WTC11 (cell line): ENCODE measurements around the gene KPNA4. TPM values are rescaled to one million over a fixed set of nuclear protein-coding genes. Genes with fewer than 3 reads are reported as not detected.

ENCODE experiments used
- ATAC-seq: fragments of 200-7000 bp; cut with Tn5 transposase; 2 replicates; pipeline ENCODE4 v1.10.0; 2021; ENCODE audit warnings: mild to moderate bottlenecking, moderate library complexity
- CTCF ChIA-PET: fragments of 300-600 bp; sonication (Branson Sonifier 250); formaldehyde crosslinking; loops from one replicate; lab custom pipeline; 2021; ENCODE audit warnings: antibody characterized with exemption; lab: Charles Lee
- POLR2A ChIA-PET: fragments of 350-600 bp; sonication (Branson Sonifier 250); formaldehyde crosslinking; loops from one replicate; lab custom pipeline; 2021; ENCODE audit warnings: antibody characterized with exemption; lab: Charles Lee
- DNase-seq: peaks from one replicate; pipeline ENCODE4 v3.0.0; 2021; ENCODE audit warnings: low spot score
- H3K27ac Mint-ChIP-seq: 2 replicates; pipeline ENCODE4 v1.8.0; 2021; ENCODE audit warnings: mixed read lengths
- H3K27me3 Mint-ChIP-seq: 2 replicates; pipeline ENCODE4 v1.8.0; 2021; ENCODE audit warnings: low read depth, mild to moderate bottlenecking, moderate library complexity, mixed read lengths
- H3K36me3 Mint-ChIP-seq: 2 replicates; pipeline ENCODE4 v1.8.0; 2021; ENCODE audit warnings: mixed read lengths
- H3K4me1 Mint-ChIP-seq: 2 replicates; pipeline ENCODE4 v1.8.0; 2022; ENCODE audit warnings: mixed read lengths
- H3K4me3 Mint-ChIP-seq: 2 replicates; pipeline ENCODE4 v1.8.0; 2021; ENCODE audit warnings: mild to moderate bottlenecking, moderate library complexity, mixed read lengths
- H3K9me3 Mint-ChIP-seq: 2 replicates; pipeline ENCODE4 v1.8.0; 2021; ENCODE audit warnings: mixed read lengths
- CBFB ChIP-seq: sonication (generic); formaldehyde crosslinking; IDR thresholded peaks from 2 replicates; pipeline ENCODE4 v1.8.1; 2022; ENCODE audit warnings: mild to moderate bottlenecking, low read depth, missing genetic modification reagents
- CREB1 ChIP-seq: sonication (generic); formaldehyde crosslinking; IDR thresholded peaks from 2 replicates; pipeline ENCODE4 v1.8.0; 2023; ENCODE audit warnings: mild to moderate bottlenecking, missing genetic modification reagents
- ELF4 ChIP-seq: sonication (generic); formaldehyde crosslinking; IDR thresholded peaks from 2 replicates; pipeline ENCODE4 v1.8.1; 2022; ENCODE audit warnings: low read depth, mild to moderate bottlenecking, moderate library complexity, missing genetic modification reagents
- EMX1 ChIP-seq: fragments of 250-450 bp; sonication (Bioruptor Pico); IDR thresholded peaks from 2 replicates; pipeline ENCODE4 v1.8.0; 2021; ENCODE audit warnings: mild to moderate bottlenecking
- FOXJ3 ChIP-seq: sonication (generic); formaldehyde crosslinking; IDR thresholded peaks from 2 replicates; pipeline ENCODE4 v1.9.0; 2021; ENCODE audit warnings: missing genetic modification reagents, mild to moderate bottlenecking, borderline replicate concordance
- FOXK1 ChIP-seq: sonication (generic); formaldehyde crosslinking; IDR thresholded peaks from 2 replicates; pipeline ENCODE4 v1.8.0; 2022; ENCODE audit warnings: mild to moderate bottlenecking, moderate library complexity, missing genetic modification reagents
- FOXP1 ChIP-seq: sonication (generic); formaldehyde crosslinking; IDR thresholded peaks from 2 replicates; pipeline ENCODE4 v1.8.0; 2022; ENCODE audit warnings: missing genetic modification reagents, mild to moderate bottlenecking, moderate library complexity, borderline replicate concordance
- IRF2 ChIP-seq: sonication (generic); formaldehyde crosslinking; IDR thresholded peaks from 2 replicates; pipeline ENCODE4 v1.8.0; 2022; ENCODE audit warnings: low read depth, missing genetic modification reagents, borderline replicate concordance
- JAZF1 ChIP-seq: fragments of 250-450 bp; sonication (Bioruptor Pico); IDR thresholded peaks from 2 replicates; pipeline ENCODE4 v1.9.0; 2021; ENCODE audit warnings: moderate library complexity, mild to moderate bottlenecking, inconsistent platforms
- MXD4 ChIP-seq: fragments of 250-450 bp; sonication (Bioruptor Pico); IDR thresholded peaks from 2 replicates; pipeline ENCODE4 v1.8.0; 2021; ENCODE audit warnings: mild to moderate bottlenecking, moderate library complexity, borderline replicate concordance
- NFYB ChIP-seq: sonication (generic); formaldehyde crosslinking; conservative IDR thresholded peaks from 2 replicates; pipeline ENCODE4 v1.8.0; 2022; ENCODE audit warnings: low read depth, missing genetic modification reagents
- NR1H2 ChIP-seq: sonication (generic); formaldehyde crosslinking; IDR thresholded peaks from 2 replicates; pipeline ENCODE4 v1.9.0; 2021; ENCODE audit warnings: mild to moderate bottlenecking, moderate library complexity, missing genetic modification reagents
- PRRX2 ChIP-seq: fragments of 250-450 bp; sonication (Bioruptor Pico); IDR thresholded peaks from 2 replicates; pipeline ENCODE4 v1.8.0; 2021; ENCODE audit warnings: mild to moderate bottlenecking
- RELA ChIP-seq: sonication (generic); formaldehyde crosslinking; IDR thresholded peaks from 2 replicates; pipeline ENCODE4 v1.8.1; 2022; ENCODE audit warnings: missing genetic modification reagents, mild to moderate bottlenecking, borderline replicate concordance
- RORB ChIP-seq: fragments of 250-450 bp; sonication (Bioruptor Pico); IDR thresholded peaks from 2 replicates; pipeline ENCODE4 v1.9.0; 2021; ENCODE audit warnings: mild to moderate bottlenecking
- SMAD3 ChIP-seq: sonication (generic); formaldehyde crosslinking; IDR thresholded peaks from 2 replicates; pipeline ENCODE4 v1.8.0; 2022; ENCODE audit warnings: missing genetic modification reagents, mild to moderate bottlenecking, borderline replicate concordance
- SP1 ChIP-seq: sonication (generic); formaldehyde crosslinking; conservative IDR thresholded peaks from 2 replicates; pipeline ENCODE4 v1.8.1; 2022; ENCODE audit warnings: missing genetic modification reagents
- TCF7 ChIP-seq: sonication (generic); formaldehyde crosslinking; IDR thresholded peaks from 2 replicates; pipeline ENCODE4 v1.8.0; 2022; ENCODE audit warnings: mild to moderate bottlenecking, low read depth, missing genetic modification reagents, moderate library complexity
- ZNF138 ChIP-seq: sonication (generic); formaldehyde crosslinking; conservative IDR thresholded peaks from 2 replicates; pipeline ENCODE4 v1.8.1; 2022; ENCODE audit warnings: mild to moderate bottlenecking, moderate library complexity, missing genetic modification reagents
- total RNA-seq: library from RNA; stranded (reverse); gene quantifications from 3 replicates; pipeline ENCODE4 v1.2.3, GENCODE V29; 2021
- TF ChIP-seq, protein P1 (sequence below): sonication (generic); formaldehyde crosslinking; conservative IDR thresholded peaks from 2 replicates; pipeline ENCODE4 v1.8.1; 2022; ENCODE audit warnings: mild to moderate bottlenecking, missing genetic modification reagents
- TF ChIP-seq, protein P2 (sequence below): sonication (generic); formaldehyde crosslinking; IDR thresholded peaks from 2 replicates; pipeline ENCODE4 v1.8.1; 2022; ENCODE audit warnings: low read depth, mild to moderate bottlenecking, moderate library complexity, missing genetic modification reagents, borderline replicate concordance
- TF ChIP-seq, protein P3 (sequence below): sonication (generic); formaldehyde crosslinking; IDR thresholded peaks from 2 replicates; pipeline ENCODE4 v1.8.1; 2023; ENCODE audit warnings: mild to moderate bottlenecking, missing genetic modification reagents, moderate library complexity
- TF ChIP-seq, protein P4 (sequence below): sonication (generic); formaldehyde crosslinking; IDR thresholded peaks from 2 replicates; pipeline ENCODE4 v1.8.1; 2022; ENCODE audit warnings: mild to moderate bottlenecking, moderate library complexity, missing genetic modification reagents
- TF ChIP-seq, protein P5 (sequence below): sonication (generic); formaldehyde crosslinking; conservative IDR thresholded peaks from 2 replicates; pipeline ENCODE4 v1.8.1; 2023; ENCODE audit warnings: mild to moderate bottlenecking, low read depth, missing genetic modification reagents, moderate library complexity
- TF ChIP-seq, protein P6 (sequence below): fragments of 200-600 bp; IDR thresholded peaks from 2 replicates; pipeline ENCODE4 v1.8.0; 2022; ENCODE audit warnings: antibody characterized with exemption

Gene KPNA4
- total RNA-seq, 1 experiment from 2014 or later = 52.2 TPM

DNA sequence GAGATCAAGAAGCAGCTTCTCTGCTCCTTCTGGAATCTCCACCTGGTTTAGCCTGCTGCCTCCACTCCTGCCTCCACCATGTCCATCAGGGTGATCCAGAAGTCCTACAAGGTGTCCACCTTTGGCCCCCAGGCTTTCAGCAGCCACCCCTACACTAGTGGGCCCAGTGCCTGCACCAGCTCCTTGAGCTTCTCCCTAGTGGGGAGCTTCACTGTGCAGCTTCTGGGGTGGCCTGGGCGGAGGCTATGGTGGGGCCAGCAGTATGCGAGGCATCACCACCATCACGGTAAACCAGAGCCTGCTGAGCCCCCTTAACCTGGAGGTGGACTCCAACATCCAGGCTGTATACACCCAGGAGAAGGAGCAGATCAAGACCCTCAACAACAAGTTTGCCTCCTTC is 2.4 kb upstream of the KPNA4 start:
- H3K4me3 Mint-ChIP-seq = no peak overlapping the region
- no peak overlapping the region for H3K27ac Mint-ChIP-seq
- POLR2A ChIA-PET = no interaction called here
- H3K9me3 Mint-ChIP-seq = peaks cover 8% of the 10 kb centered on the region
- DNase-seq (no peak), ATAC-seq (no peak)
- H3K27me3 Mint-ChIP-seq = no peaks in the 10 kb centered on the region
- TF ChIP-seq ELF4 (no peak), MXD4 (CRISPR knock-in tag) (no peak), CREB1 (CRISPR knock-in tag) (no peak), FOXP1 (CRISPR knock-in tag) (no peak), TCF7 (CRISPR knock-in tag) (no peak), NFYB (CRISPR knock-in tag) (no peak)
- TF ChIP-seq, protein P1, sequence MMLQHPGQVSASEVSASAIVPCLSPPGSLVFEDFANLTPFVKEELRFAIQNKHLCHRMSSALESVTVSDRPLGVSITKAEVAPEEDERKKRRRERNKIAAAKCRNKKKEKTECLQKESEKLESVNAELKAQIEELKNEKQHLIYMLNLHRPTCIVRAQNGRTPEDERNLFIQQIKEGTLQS = no peak
- CTCF ChIA-PET = no interaction called here
- peaks cover 16% of the 10 kb centered on the region for H3K36me3 Mint-ChIP-seq
- peaks cover 29% of the 10 kb centered on the region for H3K4me1 Mint-ChIP-seq

DNA sequence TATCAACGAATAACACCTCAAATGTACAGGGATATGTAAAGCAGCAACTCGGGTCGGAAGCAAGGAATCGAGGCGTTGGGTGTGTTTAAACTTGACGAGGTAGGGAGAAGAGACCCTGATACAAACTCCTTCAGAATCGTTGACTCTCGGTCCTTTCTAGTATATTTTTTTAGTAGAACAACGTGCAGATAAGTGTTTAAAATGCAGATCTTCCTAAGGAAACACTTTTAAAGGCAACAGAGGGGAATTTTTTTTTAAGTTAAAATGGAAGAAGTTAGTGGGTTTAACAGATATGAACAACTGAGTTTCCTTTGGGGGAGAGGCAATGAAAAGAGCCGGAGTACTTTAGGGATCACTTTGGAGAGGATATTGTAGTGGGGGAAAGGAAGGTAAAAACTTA is 1.1 kb upstream of the KPNA4 start:
- Mint-ChIP-seq H3K4me1 (peaks cover 41% of the 10 kb centered on the region), H3K36me3 (peaks cover 16% of the 10 kb centered on the region), H3K27ac (no peak overlapping the region), H3K4me3 (peak overlapping the region; percentile 91), H3K27me3 (no peaks in the 10 kb centered on the region), H3K9me3 (peaks cover 8% of the 10 kb centered on the region)
- no peak for DNase-seq
- POLR2A ChIA-PET = interaction anchor here (0.9 to 1.5 kb wide), 2 partner anchors 117 to 189 kb away, joined by 4 to 5 read pairs; partner anchors contain the start of gene TRIM59
- CTCF ChIA-PET = no interaction called here
- TF ChIP-seq, protein P2, sequence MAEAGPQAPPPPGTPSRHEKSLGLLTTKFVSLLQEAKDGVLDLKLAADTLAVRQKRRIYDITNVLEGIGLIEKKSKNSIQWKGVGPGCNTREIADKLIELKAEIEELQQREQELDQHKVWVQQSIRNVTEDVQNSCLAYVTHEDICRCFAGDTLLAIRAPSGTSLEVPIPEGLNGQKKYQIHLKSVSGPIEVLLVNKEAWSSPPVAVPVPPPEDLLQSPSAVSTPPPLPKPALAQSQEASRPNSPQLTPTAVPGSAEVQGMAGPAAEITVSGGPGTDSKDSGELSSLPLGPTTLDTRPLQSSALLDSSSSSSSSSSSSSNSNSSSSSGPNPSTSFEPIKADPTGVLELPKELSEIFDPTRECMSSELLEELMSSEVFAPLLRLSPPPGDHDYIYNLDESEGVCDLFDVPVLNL = no peak
- TF ChIP-seq SP1 (CRISPR knock-in tag) (no peak), CBFB (no peak), IRF2 (CRISPR knock-in tag) (no peak), EMX1 (no peak), FOXJ3 (CRISPR knock-in tag) (no peak), SMAD3 (CRISPR knock-in tag) (no peak), RELA (CRISPR knock-in tag) (no peak), PRRX2 (no peak), FOXK1 (CRISPR knock-in tag) (no peak), RORB (no peak), ZNF138 (CRISPR knock-in tag) (no peak)
- TF ChIP-seq, protein P3, sequence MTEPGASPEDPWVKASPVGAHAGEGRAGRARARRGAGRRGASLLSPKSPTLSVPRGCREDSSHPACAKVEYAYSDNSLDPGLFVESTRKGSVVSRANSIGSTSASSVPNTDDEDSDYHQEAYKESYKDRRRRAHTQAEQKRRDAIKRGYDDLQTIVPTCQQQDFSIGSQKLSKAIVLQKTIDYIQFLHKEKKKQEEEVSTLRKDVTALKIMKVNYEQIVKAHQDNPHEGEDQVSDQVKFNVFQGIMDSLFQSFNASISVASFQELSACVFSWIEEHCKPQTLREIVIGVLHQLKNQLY (CRISPR knock-in tag) = no peak
- TF ChIP-seq, protein P4, sequence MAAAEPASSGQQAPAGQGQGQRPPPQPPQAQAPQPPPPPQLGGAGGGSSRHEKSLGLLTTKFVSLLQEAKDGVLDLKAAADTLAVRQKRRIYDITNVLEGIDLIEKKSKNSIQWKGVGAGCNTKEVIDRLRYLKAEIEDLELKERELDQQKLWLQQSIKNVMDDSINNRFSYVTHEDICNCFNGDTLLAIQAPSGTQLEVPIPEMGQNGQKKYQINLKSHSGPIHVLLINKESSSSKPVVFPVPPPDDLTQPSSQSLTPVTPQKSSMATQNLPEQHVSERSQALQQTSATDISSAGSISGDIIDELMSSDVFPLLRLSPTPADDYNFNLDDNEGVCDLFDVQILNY (CRISPR knock-in tag) = no peak
- ATAC-seq = no peak

DNA sequence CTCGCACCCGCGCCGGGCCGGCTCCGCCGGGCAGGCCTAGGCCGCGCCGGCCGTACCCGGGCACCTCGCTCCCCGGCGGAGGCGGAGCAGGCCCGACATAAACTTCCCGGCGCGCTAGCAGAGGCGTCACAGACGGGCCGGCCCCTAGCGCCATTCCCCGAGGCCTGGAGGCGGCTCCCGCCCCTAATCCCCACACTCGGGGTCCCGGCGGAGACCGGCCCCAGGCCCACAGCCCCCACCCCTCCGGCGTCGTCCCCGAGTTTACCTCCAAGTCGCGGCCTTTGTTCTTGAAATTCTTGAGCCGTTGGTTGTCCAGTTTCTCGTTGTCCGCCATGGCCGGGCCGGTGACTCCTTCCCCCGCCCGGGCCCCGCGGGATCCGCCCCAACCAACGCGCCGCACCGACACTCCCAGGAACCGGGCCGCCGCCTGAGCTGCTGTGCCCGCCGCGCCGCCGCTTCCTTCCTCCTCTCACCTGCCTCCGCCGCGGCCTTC is 376 bp downstream of the KPNA4 start:
- ChIA-PET POLR2A (interaction anchor here (1.5 kb wide), 1 partner anchor 115 kb away, joined by 5 read pairs; the partner anchor contains the start of gene TRIM59), CTCF (interaction anchor here (0.6 kb wide), 1 partner anchor 562 kb away, joined by 3 read pairs; no protein-coding TSS in a partner anchor)
- H3K36me3 Mint-ChIP-seq = peaks cover 16% of the 10 kb centered on the region
- TF ChIP-seq, protein P5, sequence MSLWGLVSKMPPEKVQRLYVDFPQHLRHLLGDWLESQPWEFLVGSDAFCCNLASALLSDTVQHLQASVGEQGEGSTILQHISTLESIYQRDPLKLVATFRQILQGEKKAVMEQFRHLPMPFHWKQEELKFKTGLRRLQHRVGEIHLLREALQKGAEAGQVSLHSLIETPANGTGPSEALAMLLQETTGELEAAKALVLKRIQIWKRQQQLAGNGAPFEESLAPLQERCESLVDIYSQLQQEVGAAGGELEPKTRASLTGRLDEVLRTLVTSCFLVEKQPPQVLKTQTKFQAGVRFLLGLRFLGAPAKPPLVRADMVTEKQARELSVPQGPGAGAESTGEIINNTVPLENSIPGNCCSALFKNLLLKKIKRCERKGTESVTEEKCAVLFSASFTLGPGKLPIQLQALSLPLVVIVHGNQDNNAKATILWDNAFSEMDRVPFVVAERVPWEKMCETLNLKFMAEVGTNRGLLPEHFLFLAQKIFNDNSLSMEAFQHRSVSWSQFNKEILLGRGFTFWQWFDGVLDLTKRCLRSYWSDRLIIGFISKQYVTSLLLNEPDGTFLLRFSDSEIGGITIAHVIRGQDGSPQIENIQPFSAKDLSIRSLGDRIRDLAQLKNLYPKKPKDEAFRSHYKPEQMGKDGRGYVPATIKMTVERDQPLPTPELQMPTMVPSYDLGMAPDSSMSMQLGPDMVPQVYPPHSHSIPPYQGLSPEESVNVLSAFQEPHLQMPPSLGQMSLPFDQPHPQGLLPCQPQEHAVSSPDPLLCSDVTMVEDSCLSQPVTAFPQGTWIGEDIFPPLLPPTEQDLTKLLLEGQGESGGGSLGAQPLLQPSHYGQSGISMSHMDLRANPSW (CRISPR knock-in tag) = no peak
- TF ChIP-seq PRRX2 (no peak), NR1H2 (CRISPR knock-in tag) (no peak), JAZF1 (no peak)
- TF ChIP-seq, protein P6, sequence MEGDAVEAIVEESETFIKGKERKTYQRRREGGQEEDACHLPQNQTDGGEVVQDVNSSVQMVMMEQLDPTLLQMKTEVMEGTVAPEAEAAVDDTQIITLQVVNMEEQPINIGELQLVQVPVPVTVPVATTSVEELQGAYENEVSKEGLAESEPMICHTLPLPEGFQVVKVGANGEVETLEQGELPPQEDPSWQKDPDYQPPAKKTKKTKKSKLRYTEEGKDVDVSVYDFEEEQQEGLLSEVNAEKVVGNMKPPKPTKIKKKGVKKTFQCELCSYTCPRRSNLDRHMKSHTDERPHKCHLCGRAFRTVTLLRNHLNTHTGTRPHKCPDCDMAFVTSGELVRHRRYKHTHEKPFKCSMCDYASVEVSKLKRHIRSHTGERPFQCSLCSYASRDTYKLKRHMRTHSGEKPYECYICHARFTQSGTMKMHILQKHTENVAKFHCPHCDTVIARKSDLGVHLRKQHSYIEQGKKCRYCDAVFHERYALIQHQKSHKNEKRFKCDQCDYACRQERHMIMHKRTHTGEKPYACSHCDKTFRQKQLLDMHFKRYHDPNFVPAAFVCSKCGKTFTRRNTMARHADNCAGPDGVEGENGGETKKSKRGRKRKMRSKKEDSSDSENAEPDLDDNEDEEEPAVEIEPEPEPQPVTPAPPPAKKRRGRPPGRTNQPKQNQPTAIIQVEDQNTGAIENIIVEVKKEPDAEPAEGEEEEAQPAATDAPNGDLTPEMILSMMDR = no peak
- H3K4me3 Mint-ChIP-seq = peak overlapping the region; percentile 91
- ATAC-seq = peak; percentile 46
- no peak overlapping the region for H3K27ac Mint-ChIP-seq
- H3K4me1 Mint-ChIP-seq = peaks cover 45% of the 10 kb centered on the region
- peak; percentile 66 for DNase-seq
- no peaks in the 10 kb centered on the region for H3K27me3 Mint-ChIP-seq
- H3K9me3 Mint-ChIP-seq = peaks cover 8% of the 10 kb centered on the region
